Tibial nerve (tissue), 4 donors: ENCODE measurements around the gene STRIP1.

ENCODE experiments used
- EP300 ChIP-seq, 2 donors: sonication (generic); formaldehyde crosslinking; IDR thresholded peaks; one replicate each; pipeline ENCODE4 v1.6.1; 2017; ENCODE audit warnings: antibody characterized with exemption in 2 of 2, mild to moderate bottlenecking in 1 of 2
- TF ChIP-seq, protein P1 (sequence below), 5 experiments: fragments of 200-600 bp in 3 of 5; fragments of 450-650 bp in 2 of 5; sonication (generic) in 3 of 5; IDR thresholded peaks; one replicate each; pipeline ENCODE4 v1.5.1; 2016 to 2019; ENCODE audit warnings: antibody characterized with exemption in 5 of 5, mild to moderate bottlenecking in 3 of 5, moderate library complexity in 2 of 5

DNA sequence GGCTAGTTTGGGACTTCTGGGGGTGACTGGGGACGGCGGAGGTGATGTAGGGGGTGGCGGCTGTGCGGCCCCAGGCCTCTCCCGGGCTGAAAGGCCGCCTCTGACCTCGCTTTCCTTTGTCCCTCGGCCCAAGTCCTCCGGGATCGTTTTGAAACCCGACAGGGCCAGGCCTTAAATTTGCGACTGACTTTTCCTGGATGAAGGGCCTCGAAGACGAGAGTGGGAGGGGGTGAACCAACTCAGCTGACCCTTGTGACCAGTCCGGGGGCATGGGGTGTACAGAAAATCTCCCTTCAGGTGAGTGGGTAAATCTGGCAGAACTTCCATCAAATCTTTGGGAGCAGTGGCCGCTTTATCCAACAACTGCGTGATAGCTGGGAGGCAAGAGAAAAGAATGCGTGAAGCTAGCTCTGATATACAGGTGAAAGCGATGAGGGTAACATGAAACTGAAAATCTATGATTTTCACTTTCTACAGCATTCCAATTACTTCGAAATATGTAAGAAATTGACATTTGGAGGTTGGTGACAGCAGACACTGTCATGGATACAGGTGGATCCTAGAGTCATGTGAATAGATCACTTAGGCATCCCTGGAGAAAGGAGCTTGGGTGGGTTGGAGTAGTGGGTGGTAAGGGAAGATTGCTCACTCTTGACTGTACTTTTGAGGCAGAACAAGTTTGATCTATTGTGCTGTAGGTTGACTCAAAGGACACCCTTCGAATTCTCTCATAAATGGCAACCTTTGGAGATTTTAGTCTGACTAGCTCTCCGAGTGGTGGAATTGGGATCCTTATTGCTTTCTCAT lies 49.0 kb upstream of the STRIP1 start:
- TF ChIP-seq, protein P1, sequence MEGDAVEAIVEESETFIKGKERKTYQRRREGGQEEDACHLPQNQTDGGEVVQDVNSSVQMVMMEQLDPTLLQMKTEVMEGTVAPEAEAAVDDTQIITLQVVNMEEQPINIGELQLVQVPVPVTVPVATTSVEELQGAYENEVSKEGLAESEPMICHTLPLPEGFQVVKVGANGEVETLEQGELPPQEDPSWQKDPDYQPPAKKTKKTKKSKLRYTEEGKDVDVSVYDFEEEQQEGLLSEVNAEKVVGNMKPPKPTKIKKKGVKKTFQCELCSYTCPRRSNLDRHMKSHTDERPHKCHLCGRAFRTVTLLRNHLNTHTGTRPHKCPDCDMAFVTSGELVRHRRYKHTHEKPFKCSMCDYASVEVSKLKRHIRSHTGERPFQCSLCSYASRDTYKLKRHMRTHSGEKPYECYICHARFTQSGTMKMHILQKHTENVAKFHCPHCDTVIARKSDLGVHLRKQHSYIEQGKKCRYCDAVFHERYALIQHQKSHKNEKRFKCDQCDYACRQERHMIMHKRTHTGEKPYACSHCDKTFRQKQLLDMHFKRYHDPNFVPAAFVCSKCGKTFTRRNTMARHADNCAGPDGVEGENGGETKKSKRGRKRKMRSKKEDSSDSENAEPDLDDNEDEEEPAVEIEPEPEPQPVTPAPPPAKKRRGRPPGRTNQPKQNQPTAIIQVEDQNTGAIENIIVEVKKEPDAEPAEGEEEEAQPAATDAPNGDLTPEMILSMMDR (IDR thresholded peaks at IDR 0.05), result no peak
- no peak for TF ChIP-seq EP300 (IDR thresholded peaks at IDR 0.05)
